C4-2B (cell line): ENCODE results near the gene ELAVL1.

Source experiments
- H3K27ac ChIP-seq: fragments of 450-650 bp; 2 replicates; pipeline ENCODE4 v1.5.1; 2017
- ZFX ChIP-seq: fragments of 450-650 bp; IDR thresholded peaks from 2 replicates; pipeline ENCODE4 v1.6.1; 2017
- TF ChIP-seq, protein P1 (sequence below): fragments of 450-650 bp; conservative IDR thresholded peaks from 2 replicates; pipeline ENCODE4 v1.5.1; 2017; ENCODE audit warnings: mild to moderate bottlenecking

ELAVL1 gene

GRCh38 chr19:8000298-8001038, 5.0 kb downstream of the ELAVL1 start:
- no peak for TF ChIP-seq ZFX
- TF ChIP-seq, protein P1, sequence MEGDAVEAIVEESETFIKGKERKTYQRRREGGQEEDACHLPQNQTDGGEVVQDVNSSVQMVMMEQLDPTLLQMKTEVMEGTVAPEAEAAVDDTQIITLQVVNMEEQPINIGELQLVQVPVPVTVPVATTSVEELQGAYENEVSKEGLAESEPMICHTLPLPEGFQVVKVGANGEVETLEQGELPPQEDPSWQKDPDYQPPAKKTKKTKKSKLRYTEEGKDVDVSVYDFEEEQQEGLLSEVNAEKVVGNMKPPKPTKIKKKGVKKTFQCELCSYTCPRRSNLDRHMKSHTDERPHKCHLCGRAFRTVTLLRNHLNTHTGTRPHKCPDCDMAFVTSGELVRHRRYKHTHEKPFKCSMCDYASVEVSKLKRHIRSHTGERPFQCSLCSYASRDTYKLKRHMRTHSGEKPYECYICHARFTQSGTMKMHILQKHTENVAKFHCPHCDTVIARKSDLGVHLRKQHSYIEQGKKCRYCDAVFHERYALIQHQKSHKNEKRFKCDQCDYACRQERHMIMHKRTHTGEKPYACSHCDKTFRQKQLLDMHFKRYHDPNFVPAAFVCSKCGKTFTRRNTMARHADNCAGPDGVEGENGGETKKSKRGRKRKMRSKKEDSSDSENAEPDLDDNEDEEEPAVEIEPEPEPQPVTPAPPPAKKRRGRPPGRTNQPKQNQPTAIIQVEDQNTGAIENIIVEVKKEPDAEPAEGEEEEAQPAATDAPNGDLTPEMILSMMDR, result no peak
- peak overlapping the region; percentile 63 for H3K27ac ChIP-seq

DNA sequence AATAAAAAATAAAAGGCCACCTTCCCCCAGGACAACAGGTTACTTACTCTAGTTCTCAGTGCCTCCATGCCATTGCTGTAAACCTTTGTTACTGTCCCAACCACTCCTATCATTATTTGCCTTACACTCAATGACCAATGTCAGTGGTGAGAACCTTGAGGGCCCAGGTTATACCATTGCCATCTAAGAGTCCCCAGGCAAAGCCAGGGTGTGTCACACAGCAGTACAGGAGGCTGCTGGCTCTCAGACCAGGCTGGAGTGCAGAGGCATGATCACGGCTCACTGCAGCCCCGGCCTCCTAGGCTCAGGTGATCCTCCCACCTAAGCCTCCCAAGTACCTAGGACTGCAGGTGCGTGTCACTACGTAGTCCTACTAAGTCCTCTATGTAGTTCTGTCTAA, 6.1 kb downstream of the ELAVL1 start:
- TF ChIP-seq, protein P1, result no peak
- TF ChIP-seq ZFX, result no peak
- no peak overlapping the region for H3K27ac ChIP-seq

DNA sequence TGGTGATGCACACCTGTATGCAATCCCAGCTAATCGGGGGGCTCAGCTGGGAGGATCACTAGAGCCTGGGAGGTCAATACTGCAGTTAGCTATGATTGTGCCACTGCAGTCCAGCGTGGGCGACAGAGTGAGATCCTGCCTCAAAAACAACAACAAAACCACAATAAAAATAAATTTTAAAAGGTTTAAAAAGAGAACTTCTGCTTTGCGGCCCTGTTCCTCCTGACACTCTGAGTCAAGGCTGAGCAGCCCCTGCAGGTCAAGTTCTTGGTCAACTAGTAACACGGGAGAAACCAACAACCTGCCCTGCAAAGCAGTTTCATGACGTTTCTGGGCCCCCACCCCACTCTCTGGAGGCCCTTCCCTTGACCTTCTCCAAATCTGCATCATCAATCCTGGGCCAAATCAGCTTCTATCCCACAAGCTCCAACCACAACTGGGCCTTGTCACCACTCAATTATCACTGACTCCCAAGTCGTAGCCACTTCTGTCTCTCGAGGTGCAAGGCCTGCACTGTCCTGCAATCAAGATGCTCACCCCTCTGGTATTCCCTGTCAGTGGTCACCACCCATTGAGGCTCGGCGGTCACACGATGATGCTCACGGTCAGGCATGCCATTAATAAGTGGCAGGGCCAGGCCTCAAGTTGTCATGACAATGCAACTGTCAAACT, 7.5 kb downstream of the ELAVL1 start:
- no peak overlapping the region for H3K27ac ChIP-seq
- TF ChIP-seq, protein P1, result no peak
- TF ChIP-seq ZFX, result no peak

DNA sequence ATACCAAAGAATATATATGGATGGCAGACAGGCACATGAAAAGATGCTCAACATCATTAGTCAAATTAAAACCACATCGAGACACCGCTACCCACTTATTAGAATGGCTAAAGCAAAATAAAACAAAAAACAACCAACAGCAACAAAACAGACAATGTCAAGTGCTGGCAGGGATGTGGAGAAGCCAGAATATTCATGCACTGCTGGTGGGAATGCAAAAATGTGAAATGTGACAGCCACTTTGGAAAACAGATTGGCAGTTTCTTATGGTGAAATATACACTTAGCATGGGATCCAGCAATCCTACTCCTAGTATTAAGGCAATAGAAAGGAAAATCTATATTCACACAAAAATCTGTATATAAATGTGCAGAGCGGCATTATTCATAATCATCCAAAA, 8.6 kb downstream of the ELAVL1 start:
- TF ChIP-seq, protein P1, result no peak
- TF ChIP-seq ZFX, result no peak
- no peak overlapping the region for H3K27ac ChIP-seq

- no peak overlapping the region for H3K27ac ChIP-seq
- TF ChIP-seq, protein P1, result no peak
- no peak for TF ChIP-seq ZFX
Observed at GRCh38 chr19:7995810-7996158, 9.7 kb downstream of the ELAVL1 start.

- no peak overlapping the region for H3K27ac ChIP-seq
- TF ChIP-seq, protein P1, result no peak
- no peak for TF ChIP-seq ZFX
Observed at GRCh38 chr19:7994928-7995809, 10.3 kb downstream of the ELAVL1 start.

DNA sequence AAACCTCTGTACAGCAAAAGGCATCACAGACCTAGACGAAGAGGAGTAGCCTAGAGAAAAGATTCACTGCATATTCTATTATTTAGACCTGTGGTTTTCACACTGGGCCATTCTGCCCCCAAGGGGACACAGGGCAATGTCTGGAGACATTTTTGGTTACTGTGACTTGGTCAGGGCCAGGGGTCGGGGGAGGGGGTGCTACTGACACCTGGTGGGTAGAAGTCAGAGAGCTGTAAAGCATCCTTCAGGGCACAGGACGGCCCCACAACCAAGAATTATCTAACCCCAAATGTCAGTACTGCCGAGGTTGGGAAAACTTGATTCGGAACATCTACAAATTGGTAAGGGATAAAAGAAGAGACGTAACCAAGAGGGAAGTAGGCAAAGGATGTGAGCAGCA, 11.3 kb downstream of the ELAVL1 start:
- no peak for TF ChIP-seq ZFX
- TF ChIP-seq, protein P1, result no peak
- H3K27ac ChIP-seq, result no peak overlapping the region
